HG03159 (cell line): Measurements from ENCODE around the gene MARCHF3.
"Not testable (repeated sequence)": the region's sequence is repeated elsewhere in the genome, so short reads cannot be mapped to it uniquely, and the experiment has no call there.

Source experiments
- ATAC-seq: cut with Tn5 transposase; IDR thresholded peaks from one replicate; pipeline ENCODE4 v1.9.1; 2021; ENCODE audit warnings: mild to moderate bottlenecking, moderate library complexity; ENCODE audit not compliant: unreplicated experiment

MARCHF3 gene

DNA sequence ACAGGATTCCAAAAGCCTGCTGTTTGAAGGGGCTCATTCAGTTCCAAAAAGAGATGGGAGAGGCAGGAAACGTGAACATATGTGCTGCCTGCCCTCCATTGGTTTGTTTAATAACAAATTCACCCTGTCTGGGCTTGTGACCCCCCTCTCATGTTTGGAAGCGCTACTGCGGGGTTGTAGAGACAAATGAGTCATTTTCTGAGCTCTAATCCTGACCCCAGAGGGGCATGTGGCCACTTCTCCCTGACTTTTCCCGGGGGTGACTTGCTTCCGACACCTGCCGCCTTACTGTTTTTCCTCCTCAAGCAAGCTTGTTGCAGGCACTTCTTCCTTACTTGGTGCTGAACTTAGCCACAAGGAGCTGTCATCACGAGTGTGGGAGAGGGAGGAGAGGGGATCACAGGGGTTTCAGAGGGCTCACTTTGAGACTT is 177.5 kb downstream of the MARCHF3 start:
- ATAC-seq, result no peak

DNA sequence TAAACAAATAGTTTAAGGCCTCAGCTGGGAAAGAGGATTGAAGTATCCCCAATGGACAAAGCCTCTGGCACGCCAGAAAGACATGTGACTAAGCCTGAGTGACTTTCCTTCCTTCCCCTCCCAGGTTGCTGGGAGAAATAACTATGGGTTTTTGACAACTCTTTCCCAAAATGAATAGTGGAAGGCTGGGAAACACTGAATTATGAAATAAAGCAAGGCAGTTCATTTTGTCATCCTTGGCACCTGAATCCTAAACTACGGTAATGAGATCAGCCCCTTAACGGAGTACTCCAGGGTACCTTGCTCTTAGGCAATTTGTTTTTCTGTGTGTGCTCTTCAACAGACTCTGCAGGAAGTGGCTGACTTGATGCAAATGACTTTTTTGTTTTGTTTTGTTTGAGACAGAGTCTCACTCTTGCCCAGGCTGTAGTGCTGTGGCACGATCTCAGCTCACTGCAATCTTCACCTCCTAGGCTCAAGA is 178.2 kb downstream of the MARCHF3 start:
- ATAC-seq, result peak; percentile 84

DNA sequence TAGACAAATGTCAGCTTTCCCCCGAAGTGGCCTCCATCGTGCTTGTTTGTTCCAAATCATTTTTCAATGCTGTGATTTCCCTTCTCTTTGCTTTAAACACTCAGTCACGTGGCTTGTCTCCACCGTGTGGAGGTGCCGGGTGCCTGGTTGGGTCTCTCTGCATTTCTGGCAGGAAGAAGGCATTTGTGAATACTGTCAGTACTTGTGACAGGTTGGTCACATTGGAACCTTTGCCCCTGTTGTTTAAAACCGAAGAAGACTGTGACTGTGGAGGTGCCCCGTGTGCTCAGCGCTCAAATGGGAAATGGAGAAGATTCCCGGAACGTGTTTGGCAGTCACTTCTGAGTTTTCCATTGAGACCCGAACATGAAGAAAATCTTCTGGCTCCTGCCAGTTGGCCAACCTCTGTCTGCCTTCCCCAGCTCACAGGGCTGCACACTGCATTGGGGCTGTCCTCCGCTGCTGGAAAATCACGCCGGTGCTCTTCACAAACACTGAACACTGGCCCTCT is 178.8 kb downstream of the MARCHF3 start:
- no peak for ATAC-seq

- ATAC-seq, result no peak
Measured at GRCh38 chr5:126849101-126849678, 181.2 kb downstream of the MARCHF3 start.

GRCh38 chr5:126848253-126848652 is 182.1 kb downstream of the MARCHF3 start:
- ATAC-seq, result no peak

DNA sequence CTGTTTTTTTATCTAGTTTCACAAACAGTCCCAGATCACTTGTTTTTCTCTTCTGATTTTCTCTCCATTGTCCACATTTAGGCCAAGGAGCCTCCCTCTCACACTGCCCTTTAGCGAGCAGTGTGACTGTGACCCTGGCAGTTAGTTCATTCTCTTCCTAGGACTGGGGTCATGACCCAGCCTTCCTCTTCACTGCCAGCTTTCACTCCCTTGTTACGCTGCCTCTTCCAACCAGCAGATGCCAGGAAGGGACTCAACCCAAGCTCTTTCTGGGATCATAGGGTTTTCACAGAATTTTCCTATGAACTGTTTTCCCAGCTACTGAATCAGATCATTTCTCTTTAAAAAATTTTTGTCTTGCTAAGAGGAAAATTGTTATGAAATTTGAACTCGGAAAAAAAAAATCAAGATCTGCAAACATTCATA is 182.5 kb downstream of the MARCHF3 start:
- no peak for ATAC-seq

GRCh38 chr5:126847456-126847820 is 182.9 kb downstream of the MARCHF3 start:
- no peak for ATAC-seq

DNA sequence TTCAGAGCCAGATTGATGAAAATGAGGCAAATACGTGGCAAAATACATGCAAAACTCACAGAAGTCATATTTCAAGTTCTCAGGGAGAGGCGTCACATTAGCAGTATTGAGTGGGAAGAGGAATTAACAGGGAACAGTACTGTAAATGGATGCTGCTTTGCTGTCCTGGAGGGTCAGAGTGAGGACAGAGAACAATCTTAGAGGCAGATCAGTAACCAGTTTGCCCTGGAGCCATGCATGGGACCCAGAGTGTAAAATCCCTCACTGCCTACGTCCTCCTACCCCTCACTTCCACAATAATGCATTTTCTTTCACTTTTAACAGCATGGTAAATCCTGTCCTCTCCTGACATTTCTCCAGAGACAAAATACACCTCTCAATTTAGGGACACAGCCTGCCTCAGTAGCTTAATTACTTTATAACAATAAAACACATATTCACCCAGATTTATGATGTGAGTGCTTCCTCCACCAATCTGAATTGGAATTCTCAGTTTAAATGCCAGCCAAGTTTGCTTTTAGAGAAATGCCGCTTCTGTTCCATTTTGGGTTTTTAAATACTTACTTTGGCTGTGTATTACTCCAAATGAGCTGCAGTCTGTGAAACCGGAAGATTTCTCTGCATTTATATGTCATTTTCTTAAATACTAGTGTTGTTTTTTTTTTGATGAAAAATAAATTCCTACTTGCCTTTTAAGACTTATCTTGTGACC is 183.5 kb downstream of the MARCHF3 start:
- ATAC-seq, result no peak

DNA sequence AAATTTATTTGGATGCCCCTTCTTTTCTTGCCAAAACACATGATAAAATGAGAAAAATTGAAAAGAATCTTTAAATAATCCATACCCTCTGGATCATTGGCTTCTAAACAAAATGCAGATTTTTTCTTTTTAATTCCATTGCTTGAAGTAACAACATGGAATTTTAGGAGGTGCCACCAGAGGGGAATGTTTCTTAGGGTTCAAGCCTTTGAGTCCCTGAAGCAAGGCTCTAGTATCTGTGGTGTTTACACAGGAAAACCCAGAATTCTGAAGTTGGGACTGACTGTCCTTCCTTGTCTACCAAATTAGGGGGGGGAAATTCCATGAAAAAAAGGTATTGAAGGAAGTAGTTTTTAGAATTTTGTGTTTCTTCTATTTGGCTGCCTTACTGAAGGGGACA is 184.0 kb downstream of the MARCHF3 start:
- no peak for ATAC-seq

GRCh38 chr5:126845470-126846070 is 184.8 kb downstream of the MARCHF3 start:
- peak; percentile 86 for ATAC-seq

DNA sequence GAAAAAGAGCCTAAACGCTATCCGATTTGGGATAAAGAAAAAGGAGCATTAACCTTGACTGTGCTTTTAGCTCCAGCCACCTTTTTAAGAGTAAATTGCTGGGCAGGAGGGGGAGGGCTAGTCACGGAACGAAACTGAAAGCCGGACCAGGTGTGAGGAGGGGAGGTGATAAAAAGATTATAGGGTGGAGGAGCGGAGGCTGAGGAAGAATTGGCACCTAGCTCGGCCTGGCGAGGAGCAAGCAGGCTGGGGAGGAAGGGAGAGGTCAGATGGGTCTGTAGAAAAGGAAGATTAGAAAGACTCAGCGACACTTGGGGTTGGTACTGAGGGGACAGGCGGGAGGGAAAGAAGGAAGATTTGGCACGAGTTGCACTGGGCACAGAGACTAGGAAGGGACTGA is 187.0 kb downstream of the MARCHF3 start:
- ATAC-seq, result not testable (repeated sequence)

- not testable (repeated sequence) for ATAC-seq
Measured at GRCh38 chr5:126839407-126839806, 191.0 kb downstream of the MARCHF3 start.

GRCh38 chr5:126837906-126838539 is 192.3 kb downstream of the MARCHF3 start:
- no peak for ATAC-seq

- ATAC-seq, result no peak
Measured at GRCh38 chr5:126837242-126837641, 193.1 kb downstream of the MARCHF3 start.

- ATAC-seq, result no peak
Measured at GRCh38 chr5:126836778-126837177, 193.6 kb downstream of the MARCHF3 start.

- ATAC-seq, result no peak
Measured at GRCh38 chr5:126831156-126831555, 199.2 kb downstream of the MARCHF3 start.

GRCh38 chr5:126830061-126830460 is 200.3 kb downstream of the MARCHF3 start:
- ATAC-seq, result no peak

DNA sequence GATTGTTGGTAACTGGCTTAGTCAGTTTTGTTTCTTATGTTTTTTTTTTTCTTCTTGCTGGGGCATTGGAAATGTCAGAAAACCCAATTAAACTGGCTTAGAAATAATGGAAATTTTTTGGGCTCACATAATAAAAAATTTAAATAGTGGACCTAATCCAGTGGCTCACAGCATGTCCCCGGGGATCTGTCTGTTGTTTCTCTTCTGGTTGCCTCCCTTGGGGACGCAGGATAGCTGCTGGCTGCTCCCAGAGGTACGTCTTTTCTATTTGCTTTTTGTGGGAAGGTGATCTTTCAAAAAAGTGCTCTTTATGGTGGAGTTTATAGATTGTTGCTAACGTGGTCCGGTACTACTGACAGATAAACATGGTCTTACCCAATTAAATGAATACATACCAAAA is 201.3 kb downstream of the MARCHF3 start:
- no peak for ATAC-seq

- no peak for ATAC-seq
Measured at GRCh38 chr5:126826619-126827215, 203.6 kb downstream of the MARCHF3 start.

DNA sequence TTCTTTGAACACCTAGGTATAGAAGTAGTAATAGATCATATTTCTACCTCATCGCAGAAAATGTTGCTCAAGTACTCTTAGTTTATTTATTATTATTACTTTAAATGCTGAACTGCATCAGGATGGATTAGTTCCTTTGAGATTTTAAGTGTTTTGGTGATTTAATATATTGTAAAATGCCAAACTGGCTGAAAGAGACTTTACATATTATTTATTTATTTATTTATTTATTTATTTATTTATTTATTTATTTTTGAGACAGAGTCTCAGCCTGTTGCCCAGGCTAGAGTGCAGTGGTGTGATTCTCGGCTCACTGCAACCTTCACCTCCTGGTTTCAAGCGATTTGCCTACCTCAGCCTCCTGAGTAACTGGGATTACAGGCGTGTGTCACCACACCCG is 211.1 kb downstream of the MARCHF3 start:
- no peak for ATAC-seq

DNA sequence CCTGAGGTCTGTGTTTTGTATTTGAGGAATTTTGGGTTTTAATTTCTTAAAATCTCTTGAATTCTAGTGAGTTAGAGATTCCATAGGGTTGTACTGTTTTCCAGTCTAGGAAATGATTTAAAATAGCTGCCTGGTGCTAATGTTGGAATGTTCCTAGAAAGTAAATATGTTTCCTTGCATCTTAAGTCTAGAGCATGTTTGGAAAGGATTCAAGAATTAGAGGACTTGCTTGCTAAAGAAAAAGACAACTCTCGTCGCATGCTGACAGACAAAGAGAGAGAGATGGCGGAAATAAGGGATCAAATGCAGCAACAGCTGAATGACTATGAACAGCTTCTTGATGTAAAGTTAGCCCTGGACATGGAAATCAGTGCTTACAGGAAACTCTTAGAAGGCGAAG is 211.6 kb downstream of the MARCHF3 start:
- no peak for ATAC-seq
